HG03196 (cell line): ENCODE measurements around the gene LRIT1.

Experiments
- ATAC-seq: cut with Tn5 transposase; IDR thresholded peaks from one replicate; pipeline ENCODE4 v1.9.1; 2021; ENCODE audit not compliant: unreplicated experiment

Gene LRIT1

GRCh38 chr10:84195044-84195830 is 46.1 kb downstream of the LRIT1 start:
- ATAC-seq = no peak

GRCh38 chr10:84194424-84195043 is 46.8 kb downstream of the LRIT1 start, which contains the start of gene CDHR1:
CDHR1 (plus strand) TSS chr10:84194537; CDS start chr10:84194761, 224 bp downstream.
- peak; percentile 75 for ATAC-seq

GRCh38 chr10:84193846-84194423 is 47.4 kb downstream of the LRIT1 start:
- ATAC-seq = no peak

GRCh38 chr10:84193327-84193726 is 48.0 kb downstream of the LRIT1 start:
- no peak for ATAC-seq

GRCh38 chr10:84191106-84191505 is 50.2 kb downstream of the LRIT1 start:
- ATAC-seq = no peak

- no peak for ATAC-seq
Measured at GRCh38 chr10:84190621-84191020, 50.7 kb downstream of the LRIT1 start.

- no peak for ATAC-seq
Measured at GRCh38 chr10:84188815-84189214, 52.5 kb downstream of the LRIT1 start.

- no peak for ATAC-seq
Measured at GRCh38 chr10:84185526-84186175, 55.7 kb downstream of the LRIT1 start.

GRCh38 chr10:84184517-84184916 is 56.8 kb downstream of the LRIT1 start:
- ATAC-seq = no peak

GRCh38 chr10:84181631-84182030 is 59.7 kb downstream of the LRIT1 start:
- ATAC-seq = no peak
